HG03565 (cell line): Measurements from ENCODE around the gene NDUFA8.

Source experiments
- ATAC-seq: cut with Tn5 transposase; IDR thresholded peaks from one replicate; pipeline ENCODE4 v1.9.1; 2021; ENCODE audit warnings: mild to moderate bottlenecking, moderate library complexity; ENCODE audit not compliant: unreplicated experiment

NDUFA8 gene

GRCh38 chr9:122159026-122159924 is at the start of gene NDUFA8, which contains the start of gene MORN5:
Gene NDUFA8, minus strand, starts transcription at chr9:122159779. Its CDS starts 102 bp downstream, at chr9:122159677.
Gene MORN5, plus strand, starts transcription at chr9:122159908. Its CDS starts 65 bp downstream, at chr9:122159973.
- peak; percentile 88 for ATAC-seq

DNA sequence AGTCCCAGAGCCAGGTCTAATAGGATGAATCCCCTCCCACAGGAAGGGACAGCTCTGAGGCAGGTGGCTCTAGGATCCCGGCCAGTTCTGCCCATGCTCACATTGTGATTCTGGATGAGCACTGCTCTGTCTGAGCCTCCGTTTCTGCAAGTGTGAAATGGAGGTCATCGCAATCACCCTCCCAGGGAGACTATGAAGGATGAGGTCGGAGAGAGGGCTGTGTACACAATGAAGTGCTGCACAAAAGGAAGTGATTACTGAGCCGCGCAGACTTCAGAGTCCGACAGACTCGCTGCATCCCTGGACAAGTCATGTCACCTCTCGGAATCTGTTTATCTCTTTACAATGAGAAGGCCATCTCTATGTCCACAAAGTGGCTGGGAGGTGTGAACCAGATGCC is 47.5 kb upstream of the NDUFA8 start:
- ATAC-seq, result no peak

DNA sequence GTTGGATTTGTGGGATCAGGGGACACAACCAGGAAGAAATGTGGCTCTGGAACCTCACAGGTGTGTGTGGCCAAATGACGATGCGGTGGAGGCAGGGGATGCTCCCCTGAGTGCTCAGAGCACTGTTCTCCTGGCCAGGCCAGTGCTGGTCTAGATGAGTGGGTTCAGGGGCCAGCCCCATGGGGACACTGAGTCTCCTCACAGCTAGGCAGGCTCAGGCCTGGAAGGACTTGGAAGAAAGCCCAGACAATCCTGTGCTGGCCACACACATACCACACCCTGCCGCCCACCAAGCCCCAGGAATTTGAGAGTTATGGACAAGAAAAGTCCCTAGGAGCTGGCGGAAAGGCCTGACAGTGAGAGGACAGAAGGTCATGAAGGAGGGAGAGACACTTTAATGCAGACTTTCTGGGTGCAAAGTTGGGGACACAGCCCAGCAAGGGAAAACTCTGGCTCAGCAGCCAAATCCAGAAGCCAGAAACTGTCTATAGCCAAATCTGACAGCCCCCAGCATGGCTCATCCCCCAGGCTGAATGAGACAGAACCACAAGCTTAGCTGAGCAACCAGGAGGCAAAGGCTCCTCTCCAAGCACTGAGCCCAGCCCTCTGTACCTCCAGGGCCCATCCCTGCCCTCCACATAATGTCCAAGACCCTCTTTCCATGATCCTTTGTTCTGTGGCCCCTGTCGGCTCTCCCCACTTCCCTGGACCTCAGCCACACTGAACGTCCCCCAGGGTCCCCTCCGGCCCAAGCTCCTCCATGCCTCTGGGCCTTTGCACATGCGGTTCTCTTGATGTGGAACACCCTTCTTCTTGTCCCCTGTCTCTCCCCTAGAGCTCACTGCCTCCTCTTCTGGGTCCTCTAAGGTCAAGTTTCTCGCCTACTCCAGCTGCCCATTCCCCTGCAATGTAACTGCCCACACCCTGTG is 46.8 kb upstream of the NDUFA8 start:
- ATAC-seq, result no peak

DNA sequence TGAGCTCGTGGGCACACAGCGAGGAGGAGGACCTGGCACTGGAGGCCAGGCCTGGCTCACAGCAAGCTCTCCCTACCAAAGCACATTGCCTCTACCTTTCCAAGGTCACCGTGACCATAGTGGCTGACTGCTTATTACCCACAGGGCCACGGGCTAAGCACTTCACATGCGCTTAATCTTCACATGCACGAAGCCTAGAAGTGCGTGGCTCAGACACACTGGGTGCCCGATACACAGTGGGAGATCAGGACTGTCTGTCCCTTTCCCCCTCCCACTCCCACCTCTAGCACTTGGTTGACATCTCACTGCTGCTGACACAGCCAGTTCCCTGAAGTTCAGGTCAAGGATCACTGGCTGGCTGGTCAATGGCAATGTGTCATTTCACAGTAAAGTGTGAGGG is 45.6 kb upstream of the NDUFA8 start:
- no peak for ATAC-seq

DNA sequence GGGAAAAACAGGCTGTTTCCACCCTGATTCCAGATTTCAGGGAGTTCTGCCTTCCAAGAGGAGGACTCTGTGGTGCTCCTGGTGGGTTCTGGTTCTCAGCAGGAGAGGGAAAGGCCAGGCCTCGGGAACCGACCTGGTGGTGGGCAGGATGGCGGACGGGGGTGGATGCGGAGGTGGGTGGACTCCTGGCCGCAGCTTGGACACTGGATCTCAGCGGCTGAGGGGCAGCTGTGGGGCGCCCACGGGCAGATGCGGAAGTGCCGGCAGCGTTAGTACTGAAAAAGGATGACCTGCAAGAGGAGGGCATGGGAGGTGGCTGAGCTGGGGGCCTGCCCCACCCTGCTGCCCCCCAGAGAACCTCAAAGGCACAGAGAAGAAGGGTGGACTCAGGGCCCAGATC is 44.9 kb upstream of the NDUFA8 start:
- no peak for ATAC-seq

GRCh38 chr9:122204055-122204454 is 44.5 kb upstream of the NDUFA8 start:
- ATAC-seq, result no peak

- no peak for ATAC-seq
Measured at GRCh38 chr9:122202111-122202510, 42.5 kb upstream of the NDUFA8 start.

GRCh38 chr9:122201641-122202040 is 42.1 kb upstream of the NDUFA8 start:
- no peak for ATAC-seq

- ATAC-seq, result no peak
Measured at GRCh38 chr9:122200960-122201595, 41.5 kb upstream of the NDUFA8 start.

- ATAC-seq, result no peak
Measured at GRCh38 chr9:122197882-122198281, 38.3 kb upstream of the NDUFA8 start.

- no peak for ATAC-seq
Measured at GRCh38 chr9:122197426-122197825, 37.8 kb upstream of the NDUFA8 start.

DNA sequence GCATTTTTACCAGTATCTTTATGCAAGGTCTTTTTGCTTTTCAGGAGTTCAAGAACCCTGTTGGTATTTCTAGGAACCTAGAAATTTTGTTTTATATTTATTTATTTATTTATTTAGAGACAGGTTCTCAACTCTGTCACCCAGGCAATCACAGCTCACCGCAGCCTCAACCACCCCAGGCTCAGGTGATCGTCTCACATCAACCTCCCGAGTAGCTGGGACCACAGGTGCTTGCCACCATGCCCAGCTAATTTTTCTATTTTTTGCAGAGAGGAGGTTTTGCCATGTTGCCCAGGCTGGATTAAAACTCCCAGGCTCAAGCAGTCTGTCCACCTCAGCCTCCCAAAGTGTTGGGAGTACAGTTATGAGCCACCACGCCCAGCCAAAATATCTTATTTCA is 36.3 kb upstream of the NDUFA8 start:
- no peak for ATAC-seq

DNA sequence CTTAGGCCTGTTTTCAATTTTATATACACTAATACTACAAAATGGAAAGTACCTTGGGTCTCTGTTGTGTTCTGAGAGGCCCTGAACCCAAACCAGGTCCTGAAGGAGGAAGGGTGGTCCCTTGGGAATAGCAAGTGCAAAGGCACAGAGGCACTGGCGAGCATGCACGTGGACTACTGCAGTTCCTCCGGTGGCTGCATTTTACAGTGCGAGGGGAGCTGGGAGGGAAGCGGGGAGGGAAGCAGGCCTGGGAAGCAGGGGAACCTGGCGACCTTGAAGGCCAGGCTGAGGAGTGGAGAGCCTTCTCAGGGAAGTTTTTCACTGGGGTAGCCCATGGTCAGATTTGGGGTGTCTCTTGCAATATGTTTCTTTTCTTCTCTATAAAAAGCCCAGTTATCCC is 34.1 kb upstream of the NDUFA8 start:
- ATAC-seq, result no peak

DNA sequence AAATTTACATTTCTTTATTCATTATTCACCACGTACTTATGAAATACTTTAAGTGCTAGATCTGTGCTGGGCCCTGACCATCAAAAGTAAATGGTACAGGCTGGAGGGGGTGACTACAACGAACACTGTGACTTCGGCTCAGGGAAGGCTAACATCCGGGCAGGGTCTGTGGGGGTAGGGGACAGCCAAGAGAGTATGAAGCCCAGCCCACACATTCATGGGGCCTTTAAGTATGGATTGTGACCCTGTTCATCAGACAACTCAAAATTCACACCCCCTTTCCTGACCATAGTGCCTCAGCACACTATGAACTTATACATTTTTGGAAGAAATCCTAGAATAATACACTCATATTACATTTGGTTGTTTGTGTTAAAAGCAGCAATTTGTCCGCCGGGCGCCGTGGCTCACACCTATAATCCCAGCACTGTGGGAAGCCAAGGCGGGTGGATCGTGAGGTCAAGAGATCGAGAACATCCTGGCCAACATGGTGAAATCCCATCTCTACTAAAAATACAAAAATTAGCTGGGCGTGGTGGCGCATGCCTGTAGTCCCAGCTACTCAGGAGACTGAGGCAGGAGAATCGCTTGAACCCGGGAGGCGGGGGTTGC is 33.4 kb upstream of the NDUFA8 start:
- no peak for ATAC-seq

DNA sequence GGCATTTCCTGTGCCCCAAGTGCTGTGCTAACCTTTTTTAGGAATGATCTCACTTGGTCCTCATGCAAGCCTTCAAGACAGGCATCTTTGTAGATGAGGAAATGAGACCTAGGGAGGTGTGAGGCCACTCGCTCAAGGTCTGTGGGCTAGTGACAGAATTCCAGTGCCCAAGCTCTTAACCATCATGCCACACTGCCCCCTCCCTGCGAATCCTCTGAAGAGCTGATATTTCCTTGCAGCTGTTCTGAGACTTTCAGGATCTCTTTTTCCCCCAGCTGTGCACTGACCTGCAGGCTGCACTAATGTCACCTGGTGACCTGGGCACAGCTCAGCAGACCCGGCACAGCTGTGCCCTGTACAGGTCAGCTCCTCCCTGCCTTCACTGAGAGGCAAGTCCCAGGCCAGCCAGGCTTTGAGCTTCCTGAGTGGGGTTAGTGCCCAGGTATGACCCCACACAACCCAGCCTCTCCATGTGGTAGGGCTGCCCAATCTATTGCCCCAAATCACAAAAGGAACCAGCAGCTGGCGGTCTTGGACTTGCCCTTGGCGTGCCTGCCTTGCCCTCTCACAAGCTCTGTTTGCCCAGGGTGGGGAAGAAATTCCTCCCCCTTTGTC is 32.8 kb upstream of the NDUFA8 start:
- ATAC-seq, result no peak

DNA sequence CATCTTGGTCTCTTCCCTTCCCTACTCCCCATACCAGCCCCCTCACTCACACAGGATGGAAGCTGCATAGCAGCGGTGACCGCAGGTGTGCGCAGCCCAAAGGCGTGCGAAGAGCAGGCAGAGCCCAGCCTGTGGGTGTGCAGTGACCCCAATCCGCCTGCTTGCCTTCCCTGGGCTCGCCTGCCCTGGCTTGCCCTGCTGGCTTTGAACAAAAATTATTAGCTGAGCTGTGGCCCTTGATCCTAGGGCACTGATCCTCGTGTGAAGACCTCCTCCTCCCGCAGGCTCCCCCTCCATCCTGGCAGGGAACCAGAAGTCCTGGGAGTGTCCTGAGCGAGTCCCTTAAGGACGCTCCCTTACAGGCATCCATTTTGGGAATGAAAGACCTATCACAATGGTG is 32.0 kb upstream of the NDUFA8 start:
- no peak for ATAC-seq

GRCh38 chr9:122190597-122191381 is 31.2 kb upstream of the NDUFA8 start:
- no peak for ATAC-seq

GRCh38 chr9:122188369-122188768 is 28.8 kb upstream of the NDUFA8 start:
- no peak for ATAC-seq

GRCh38 chr9:122186777-122187470 is 27.3 kb upstream of the NDUFA8 start:
- ATAC-seq, result no peak
